ENCODE results near the gene E2F6.

Gene E2F6

GRCh38 chr2:11465485-11466306 lies at the start of gene E2F6:
Gene E2F6 (minus strand): TSS chr2:11466161. CDS start chr2:11465879, 282 bp downstream.
- no peaks in the 10 kb centered on the region for H3K9me3 ChIP-seq (ENCODE audit: insufficient read depth, low read depth, low read length)
- H3K4me1 ChIP-seq (ENCODE audit: insufficient read depth, low read length): no peaks in the 10 kb centered on the region
- no peak within 1 kb of the TSS for H3K27ac ChIP-seq (ENCODE audit: low read length)
- peak within 1 kb of the TSS; percentile 55; the same call in 1 of the 2 replicates for H3K9ac ChIP-seq (ENCODE audit: low read depth, low read length)
- H3K27me3 ChIP-seq (ENCODE audit: insufficient read depth, low read length): peaks cover 9% of the 10 kb centered on the region
- peaks cover 14% of the 10 kb centered on the region for H3K36me3 ChIP-seq (ENCODE audit: insufficient read depth, low read depth, low read length)
- H3K4me3 ChIP-seq (ENCODE audit: low read length): peak within 1 kb of the TSS; percentile 71

- H3K36me3 ChIP-seq (ENCODE audit: insufficient read depth, low read depth, low read length): no peaks in the 10 kb centered on the region
- H3K9me3 ChIP-seq (ENCODE audit: insufficient read depth, low read depth, low read length): no peaks in the 10 kb centered on the region
- H3K4me3 ChIP-seq (ENCODE audit: low read length): no peak overlapping the region
- H3K9ac ChIP-seq (ENCODE audit: low read depth, low read length): no peak overlapping the region
- H3K4me1 ChIP-seq (ENCODE audit: insufficient read depth, low read length): peaks cover 20% of the 10 kb centered on the region; the same call in 1 of the 2 replicates
- H3K27ac ChIP-seq (ENCODE audit: low read length): no peak overlapping the region
- H3K27me3 ChIP-seq (ENCODE audit: insufficient read depth, low read length): no peaks in the 10 kb centered on the region
Measured at GRCh38 chr2:11515490-11515981, 49.6 kb upstream of the E2F6 start.

- no peak overlapping the region for H3K4me3 ChIP-seq (ENCODE audit: low read length)
- H3K9me3 ChIP-seq (ENCODE audit: insufficient read depth, low read depth, low read length): no peaks in the 10 kb centered on the region
- no peaks in the 10 kb centered on the region for H3K27me3 ChIP-seq (ENCODE audit: insufficient read depth, low read length)
- no peak overlapping the region for H3K9ac ChIP-seq (ENCODE audit: low read depth, low read length)
- no peaks in the 10 kb centered on the region for H3K36me3 ChIP-seq (ENCODE audit: insufficient read depth, low read depth, low read length)
- no peak overlapping the region for H3K27ac ChIP-seq (ENCODE audit: low read length)
- peaks cover 17% of the 10 kb centered on the region; the same call in 1 of the 2 replicates for H3K4me1 ChIP-seq (ENCODE audit: insufficient read depth, low read length)
Measured at GRCh38 chr2:11514904-11515303, 48.9 kb upstream of the E2F6 start.

- Histone ChIP-seq H3K4me1 (ENCODE audit: insufficient read depth, low read length) (peaks cover 17% of the 10 kb centered on the region; the same call in 1 of the 2 replicates), H3K36me3 (ENCODE audit: insufficient read depth, low read depth, low read length) (no peaks in the 10 kb centered on the region), H3K4me3 (ENCODE audit: low read length) (no peak overlapping the region), H3K27ac (ENCODE audit: low read length) (no peak overlapping the region), H3K9me3 (ENCODE audit: insufficient read depth, low read depth, low read length) (no peaks in the 10 kb centered on the region), H3K27me3 (ENCODE audit: insufficient read depth, low read length) (no peaks in the 10 kb centered on the region), H3K9ac (ENCODE audit: low read depth, low read length) (no peak overlapping the region)
Measured at GRCh38 chr2:11514081-11514730, 48.2 kb upstream of the E2F6 start.

GRCh38 chr2:11513319-11513718 lies 47.4 kb upstream of the E2F6 start:
- Histone ChIP-seq H3K27me3 (ENCODE audit: insufficient read depth, low read length) (no peaks in the 10 kb centered on the region), H3K36me3 (ENCODE audit: insufficient read depth, low read depth, low read length) (no peaks in the 10 kb centered on the region), H3K9ac (ENCODE audit: low read depth, low read length) (no peak overlapping the region), H3K4me1 (ENCODE audit: insufficient read depth, low read length) (peaks cover 17% of the 10 kb centered on the region; the same call in 1 of the 2 replicates), H3K9me3 (ENCODE audit: insufficient read depth, low read depth, low read length) (no peaks in the 10 kb centered on the region), H3K27ac (ENCODE audit: low read length) (no peak overlapping the region), H3K4me3 (ENCODE audit: low read length) (no peak overlapping the region)

- no peak overlapping the region for H3K27ac ChIP-seq (ENCODE audit: low read length)
- no peaks in the 10 kb centered on the region for H3K9me3 ChIP-seq (ENCODE audit: insufficient read depth, low read depth, low read length)
- no peak overlapping the region for H3K4me3 ChIP-seq (ENCODE audit: low read length)
- no peak overlapping the region for H3K9ac ChIP-seq (ENCODE audit: low read depth, low read length)
- peaks cover 17% of the 10 kb centered on the region; the same call in 1 of the 2 replicates for H3K4me1 ChIP-seq (ENCODE audit: insufficient read depth, low read length)
- H3K27me3 ChIP-seq (ENCODE audit: insufficient read depth, low read length): no peaks in the 10 kb centered on the region
- H3K36me3 ChIP-seq (ENCODE audit: insufficient read depth, low read depth, low read length): no peaks in the 10 kb centered on the region
Measured at GRCh38 chr2:11512431-11512830, 46.5 kb upstream of the E2F6 start.

- no peaks in the 10 kb centered on the region for H3K36me3 ChIP-seq (ENCODE audit: insufficient read depth, low read depth, low read length)
- H3K4me3 ChIP-seq (ENCODE audit: low read length): no peak overlapping the region
- peaks cover 10% of the 10 kb centered on the region; the same call in 1 of the 2 replicates for H3K4me1 ChIP-seq (ENCODE audit: insufficient read depth, low read length)
- H3K27ac ChIP-seq (ENCODE audit: low read length): no peak overlapping the region
- no peak overlapping the region for H3K9ac ChIP-seq (ENCODE audit: low read depth, low read length)
- no peaks in the 10 kb centered on the region for H3K27me3 ChIP-seq (ENCODE audit: insufficient read depth, low read length)
- no peaks in the 10 kb centered on the region for H3K9me3 ChIP-seq (ENCODE audit: insufficient read depth, low read depth, low read length)
Measured at GRCh38 chr2:11509657-11510360, 43.8 kb upstream of the E2F6 start.

- H3K4me3 ChIP-seq (ENCODE audit: low read length): no peak overlapping the region
- H3K9ac ChIP-seq (ENCODE audit: low read depth, low read length): no peak overlapping the region
- no peaks in the 10 kb centered on the region for H3K36me3 ChIP-seq (ENCODE audit: insufficient read depth, low read depth, low read length)
- no peak overlapping the region for H3K27ac ChIP-seq (ENCODE audit: low read length)
- no peaks in the 10 kb centered on the region for H3K9me3 ChIP-seq (ENCODE audit: insufficient read depth, low read depth, low read length)
- H3K4me1 ChIP-seq (ENCODE audit: insufficient read depth, low read length): no peaks in the 10 kb centered on the region; the same call in 1 of the 2 replicates
- no peaks in the 10 kb centered on the region for H3K27me3 ChIP-seq (ENCODE audit: insufficient read depth, low read length)
Measured at GRCh38 chr2:11508279-11508678, 42.3 kb upstream of the E2F6 start.

GRCh38 chr2:11507517-11507916 lies 41.6 kb upstream of the E2F6 start:
- H3K27ac ChIP-seq (ENCODE audit: low read length): no peak overlapping the region
- H3K9me3 ChIP-seq (ENCODE audit: insufficient read depth, low read depth, low read length): no peaks in the 10 kb centered on the region
- no peaks in the 10 kb centered on the region for H3K36me3 ChIP-seq (ENCODE audit: insufficient read depth, low read depth, low read length)
- H3K4me1 ChIP-seq (ENCODE audit: insufficient read depth, low read length): no peaks in the 10 kb centered on the region
- no peak overlapping the region for H3K9ac ChIP-seq (ENCODE audit: low read depth, low read length)
- H3K4me3 ChIP-seq (ENCODE audit: low read length): no peak overlapping the region
- H3K27me3 ChIP-seq (ENCODE audit: insufficient read depth, low read length): no peaks in the 10 kb centered on the region

GRCh38 chr2:11506611-11506969 lies 40.6 kb upstream of the E2F6 start:
- Histone ChIP-seq H3K27me3 (ENCODE audit: insufficient read depth, low read length) (no peaks in the 10 kb centered on the region), H3K36me3 (ENCODE audit: insufficient read depth, low read depth, low read length) (no peaks in the 10 kb centered on the region), H3K27ac (ENCODE audit: low read length) (no peak overlapping the region), H3K4me3 (ENCODE audit: low read length) (no peak overlapping the region), H3K9ac (ENCODE audit: low read depth, low read length) (no peak overlapping the region), H3K4me1 (ENCODE audit: insufficient read depth, low read length) (no peaks in the 10 kb centered on the region), H3K9me3 (ENCODE audit: insufficient read depth, low read depth, low read length) (no peaks in the 10 kb centered on the region)

- Histone ChIP-seq H3K4me1 (ENCODE audit: insufficient read depth, low read length) (no peaks in the 10 kb centered on the region), H3K4me3 (ENCODE audit: low read length) (no peak overlapping the region), H3K9ac (ENCODE audit: low read depth, low read length) (no peak overlapping the region), H3K36me3 (ENCODE audit: insufficient read depth, low read depth, low read length) (no peaks in the 10 kb centered on the region), H3K27ac (ENCODE audit: low read length) (no peak overlapping the region), H3K27me3 (ENCODE audit: insufficient read depth, low read length) (no peaks in the 10 kb centered on the region), H3K9me3 (ENCODE audit: insufficient read depth, low read depth, low read length) (no peaks in the 10 kb centered on the region)
Measured at GRCh38 chr2:11505652-11506610, 40.0 kb upstream of the E2F6 start.
